ENCODE results near the gene SCYGR3.

DNA sequence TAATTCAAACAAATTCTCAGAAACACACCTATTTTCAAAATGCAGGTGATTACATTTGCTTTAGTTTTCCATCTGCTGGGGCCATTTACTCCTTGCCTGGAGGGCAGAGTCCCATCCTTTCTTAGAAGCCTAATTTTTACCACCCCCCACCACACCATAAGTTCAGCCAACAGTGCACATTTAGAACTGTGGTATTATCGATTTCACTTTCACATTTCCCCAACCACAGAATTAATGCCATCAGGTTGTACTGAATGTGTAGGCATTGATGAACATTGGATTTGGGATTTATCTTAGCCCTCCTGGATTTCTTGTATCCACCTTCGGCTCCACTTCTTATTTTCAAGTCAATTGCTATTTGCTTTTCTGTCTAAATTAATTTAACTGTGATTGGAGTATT lies 4.5 kb downstream of the SCYGR3 start:
- TF ChIP-seq, protein P1, sequence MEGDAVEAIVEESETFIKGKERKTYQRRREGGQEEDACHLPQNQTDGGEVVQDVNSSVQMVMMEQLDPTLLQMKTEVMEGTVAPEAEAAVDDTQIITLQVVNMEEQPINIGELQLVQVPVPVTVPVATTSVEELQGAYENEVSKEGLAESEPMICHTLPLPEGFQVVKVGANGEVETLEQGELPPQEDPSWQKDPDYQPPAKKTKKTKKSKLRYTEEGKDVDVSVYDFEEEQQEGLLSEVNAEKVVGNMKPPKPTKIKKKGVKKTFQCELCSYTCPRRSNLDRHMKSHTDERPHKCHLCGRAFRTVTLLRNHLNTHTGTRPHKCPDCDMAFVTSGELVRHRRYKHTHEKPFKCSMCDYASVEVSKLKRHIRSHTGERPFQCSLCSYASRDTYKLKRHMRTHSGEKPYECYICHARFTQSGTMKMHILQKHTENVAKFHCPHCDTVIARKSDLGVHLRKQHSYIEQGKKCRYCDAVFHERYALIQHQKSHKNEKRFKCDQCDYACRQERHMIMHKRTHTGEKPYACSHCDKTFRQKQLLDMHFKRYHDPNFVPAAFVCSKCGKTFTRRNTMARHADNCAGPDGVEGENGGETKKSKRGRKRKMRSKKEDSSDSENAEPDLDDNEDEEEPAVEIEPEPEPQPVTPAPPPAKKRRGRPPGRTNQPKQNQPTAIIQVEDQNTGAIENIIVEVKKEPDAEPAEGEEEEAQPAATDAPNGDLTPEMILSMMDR (conservative IDR thresholded peaks at IDR 0.05; ENCODE audit: low read depth, low read length) = no peak
- TF ChIP-seq EZH2phosphoT487 (IDR thresholded peaks at IDR 0.05; ENCODE audit: borderline replicate concordance, low read length) (no peak), EZH2 (IDR thresholded peaks at IDR 0.05; ENCODE audit: low read length, unreplicated experiment) (no peak)

Measured in PC-3 (cell line).